BE2C (cell line): ENCODE data around the gene MNT.

ENCODE experiments used
- DNase-seq: peaks from one replicate; pipeline ENCODE4 v3.0.0-alpha.2; 2020
- H3K27me3 ChIP-seq: fragments of 250-450 bp; sonication (Bioruptor Pico); 2 replicates; pipeline ENCODE4 v1.5.1; 2020; ENCODE audit warnings: mild to moderate bottlenecking
- H3K36me3 ChIP-seq: fragments of 250-450 bp; sonication (Bioruptor Pico); 2 replicates; pipeline ENCODE4 v1.5.1; 2020; ENCODE audit warnings: mild to moderate bottlenecking
- H3K4me1 ChIP-seq: fragments of 250-450 bp; sonication (Bioruptor Pico); 2 replicates; pipeline ENCODE4 v1.5.1; 2020
- H3K4me3 ChIP-seq: 2 replicates; pipeline ENCODE4 v1.5.1; 2011; ENCODE audit warnings: low read depth, low read length
- H3K9me3 ChIP-seq: fragments of 250-450 bp; sonication (Bioruptor Pico); 2 replicates; pipeline ENCODE4 v1.5.1; 2020
- TF ChIP-seq, protein P1 (sequence below): IDR thresholded peaks from 2 replicates; pipeline ENCODE4 v1.5.1; 2012; ENCODE audit warnings: mild to moderate bottlenecking, low read depth, low read length

MNT gene

DNA sequence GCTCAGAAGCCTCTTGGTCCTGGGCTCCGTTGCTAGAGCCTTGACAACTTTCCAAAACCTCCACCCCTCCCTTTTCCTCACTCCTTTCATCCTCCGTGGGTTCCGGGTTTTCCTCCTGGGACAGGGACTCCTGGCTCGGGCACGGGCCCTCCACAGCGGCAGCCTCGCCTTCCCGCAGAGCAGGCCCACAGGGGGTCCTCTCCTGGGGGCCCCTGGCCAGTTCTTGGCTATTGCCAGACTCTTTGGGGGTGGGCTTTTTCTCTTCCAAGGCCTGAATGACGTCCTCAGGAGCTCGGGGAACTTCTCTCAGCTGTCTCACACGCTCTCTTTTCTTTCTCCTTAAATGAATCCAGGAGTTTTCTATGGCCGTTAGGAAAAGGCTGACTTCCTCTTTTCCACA is 19.3 kb upstream of the MNT start:
- DNase-seq: no peak
- 0 out of 2 replicates have a peak, but pooled peaks cover 3% of the 10 kb centered on the region for H3K36me3 ChIP-seq
- H3K4me1 ChIP-seq: no peaks in the 10 kb centered on the region
- no peaks in the 10 kb centered on the region for H3K27me3 ChIP-seq
- TF ChIP-seq, protein P1, sequence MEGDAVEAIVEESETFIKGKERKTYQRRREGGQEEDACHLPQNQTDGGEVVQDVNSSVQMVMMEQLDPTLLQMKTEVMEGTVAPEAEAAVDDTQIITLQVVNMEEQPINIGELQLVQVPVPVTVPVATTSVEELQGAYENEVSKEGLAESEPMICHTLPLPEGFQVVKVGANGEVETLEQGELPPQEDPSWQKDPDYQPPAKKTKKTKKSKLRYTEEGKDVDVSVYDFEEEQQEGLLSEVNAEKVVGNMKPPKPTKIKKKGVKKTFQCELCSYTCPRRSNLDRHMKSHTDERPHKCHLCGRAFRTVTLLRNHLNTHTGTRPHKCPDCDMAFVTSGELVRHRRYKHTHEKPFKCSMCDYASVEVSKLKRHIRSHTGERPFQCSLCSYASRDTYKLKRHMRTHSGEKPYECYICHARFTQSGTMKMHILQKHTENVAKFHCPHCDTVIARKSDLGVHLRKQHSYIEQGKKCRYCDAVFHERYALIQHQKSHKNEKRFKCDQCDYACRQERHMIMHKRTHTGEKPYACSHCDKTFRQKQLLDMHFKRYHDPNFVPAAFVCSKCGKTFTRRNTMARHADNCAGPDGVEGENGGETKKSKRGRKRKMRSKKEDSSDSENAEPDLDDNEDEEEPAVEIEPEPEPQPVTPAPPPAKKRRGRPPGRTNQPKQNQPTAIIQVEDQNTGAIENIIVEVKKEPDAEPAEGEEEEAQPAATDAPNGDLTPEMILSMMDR: no peak
- H3K4me3 ChIP-seq: no peak overlapping the region
- H3K9me3 ChIP-seq: no peaks in the 10 kb centered on the region

DNA sequence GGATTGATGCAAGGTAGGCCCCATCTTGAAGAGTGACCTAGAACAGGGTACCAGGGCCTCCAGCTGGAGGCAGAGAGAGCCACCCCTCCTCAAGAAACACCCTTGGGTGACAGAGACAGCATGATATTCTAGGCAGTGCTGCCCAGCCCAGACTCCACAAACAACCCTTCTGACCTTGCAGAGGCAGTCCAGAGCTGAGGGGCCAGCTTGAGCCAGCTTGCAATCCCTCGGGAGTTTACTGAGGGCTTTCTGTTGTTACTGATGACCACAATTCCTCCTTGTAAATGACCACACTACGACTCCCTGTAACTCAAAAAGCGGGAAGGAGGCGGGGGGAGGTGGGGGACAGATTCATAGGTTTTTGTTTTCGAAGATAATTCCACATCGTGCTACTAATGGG is 18.6 kb upstream of the MNT start:
- no peak for DNase-seq
- TF ChIP-seq, protein P1: no peak
- H3K9me3 ChIP-seq: no peaks in the 10 kb centered on the region
- no peak overlapping the region for H3K4me3 ChIP-seq
- 0 out of 2 replicates have a peak, but pooled peaks cover 3% of the 10 kb centered on the region for H3K36me3 ChIP-seq
- no peaks in the 10 kb centered on the region for H3K27me3 ChIP-seq
- no peaks in the 10 kb centered on the region for H3K4me1 ChIP-seq

DNA sequence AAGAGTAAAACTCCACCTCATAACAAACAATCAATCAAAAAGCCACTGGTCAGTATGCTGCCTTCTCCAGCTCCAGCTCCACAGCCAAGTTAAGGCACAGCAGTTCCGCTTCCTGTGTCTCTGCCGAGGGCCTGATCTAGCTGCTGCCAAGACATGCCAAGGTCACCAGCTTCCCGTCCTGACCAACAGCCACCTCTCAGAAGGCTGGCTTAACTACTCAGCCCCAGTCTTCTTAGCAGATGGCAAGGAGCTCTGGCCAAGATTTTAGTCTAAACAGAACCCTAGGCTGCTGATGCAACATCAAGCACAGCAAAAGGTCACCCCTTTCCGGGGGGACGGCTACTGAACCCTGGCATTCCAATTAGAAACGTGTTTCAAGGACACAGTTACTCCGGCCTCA is 17.7 kb upstream of the MNT start:
- H3K27me3 ChIP-seq: no peaks in the 10 kb centered on the region
- H3K4me3 ChIP-seq: no peak overlapping the region
- no peaks in the 10 kb centered on the region for H3K9me3 ChIP-seq
- TF ChIP-seq, protein P1: no peak
- DNase-seq: no peak
- no peaks in the 10 kb centered on the region for H3K4me1 ChIP-seq
- H3K36me3 ChIP-seq: 0 out of 2 replicates have a peak, but pooled peaks cover 8% of the 10 kb centered on the region

DNA sequence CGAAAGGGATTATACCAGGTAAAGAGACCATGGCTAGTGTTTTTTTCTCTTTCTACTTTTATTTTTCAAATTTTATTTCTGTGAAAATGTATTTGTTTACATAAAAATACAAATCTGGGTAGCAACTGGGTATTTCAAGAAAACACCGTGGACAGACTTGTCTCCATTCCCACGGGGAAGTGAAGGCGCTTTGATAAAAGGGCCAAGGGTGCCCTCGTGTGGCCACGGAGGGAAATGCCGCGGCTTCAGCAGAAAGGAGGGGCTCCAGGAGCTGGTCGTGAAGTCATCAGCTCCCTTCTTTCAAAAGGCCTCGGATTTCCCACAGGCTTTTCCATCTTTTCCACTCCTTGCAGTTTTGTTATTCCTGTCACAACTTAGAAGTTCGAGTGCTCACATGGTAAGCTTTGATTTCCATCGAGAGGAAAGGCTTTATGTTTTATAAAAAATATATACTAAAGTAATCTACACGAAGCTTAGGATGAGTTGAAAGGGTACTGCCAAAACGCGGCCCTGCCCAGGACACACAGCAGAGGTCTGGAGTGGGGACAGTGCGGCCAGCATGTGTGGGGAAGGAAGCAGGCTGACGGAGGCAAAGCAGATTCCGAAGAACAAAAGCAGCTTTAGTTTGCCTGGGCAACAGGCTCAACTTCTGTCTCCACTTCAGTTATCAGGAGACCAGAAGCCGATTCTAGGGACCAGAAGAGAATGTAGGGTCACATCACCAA is 15.3 kb upstream of the MNT start:
- H3K9me3 ChIP-seq: no peaks in the 10 kb centered on the region
- no peaks in the 10 kb centered on the region for H3K4me1 ChIP-seq
- H3K36me3 ChIP-seq: 0 out of 2 replicates have a peak, but pooled peaks cover 8% of the 10 kb centered on the region
- peak; percentile 74 for DNase-seq
- H3K27me3 ChIP-seq: no peaks in the 10 kb centered on the region
- TF ChIP-seq, protein P1: peak; percentile 80
- H3K4me3 ChIP-seq: no peak overlapping the region

DNA sequence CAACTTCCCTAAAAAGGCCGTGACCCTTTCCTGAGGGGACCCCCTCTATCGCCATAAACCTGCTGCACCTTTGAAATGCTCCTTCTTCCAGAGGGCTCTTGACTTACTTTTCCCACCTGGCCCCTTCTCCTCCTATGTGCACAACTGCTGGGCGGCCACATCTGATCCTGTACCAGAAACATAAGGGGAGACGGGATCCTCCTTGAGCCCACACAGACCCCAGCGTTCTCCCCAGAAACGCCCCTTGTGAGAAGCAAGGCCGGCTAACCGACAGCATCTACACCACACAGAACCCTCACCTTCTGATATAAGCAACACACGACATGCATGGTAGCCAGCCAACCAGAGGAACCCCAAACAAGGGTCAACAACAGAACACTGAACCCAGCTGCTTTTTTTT is 14.2 kb upstream of the MNT start:
- H3K27me3 ChIP-seq: no peaks in the 10 kb centered on the region
- H3K36me3 ChIP-seq: 0 out of 2 replicates have a peak, but pooled peaks cover 8% of the 10 kb centered on the region

More for the DNA sequence above, 14.2 kb upstream of the MNT start:
- DNase-seq: no peak
- Histone ChIP-seq H3K4me3 (no peak overlapping the region), H3K9me3 (no peaks in the 10 kb centered on the region), H3K4me1 (no peaks in the 10 kb centered on the region)
- TF ChIP-seq, protein P1: no peak
